ENCODE results near the gene HTR2A.

- no peak for TF ChIP-seq CTCF (IDR thresholded peaks at IDR 0.05)
- TF ChIP-seq POLR2A (IDR thresholded peaks at IDR 0.05) = no peak
Observed at GRCh38 chr13:46926916-46927590, 30.2 kb upstream of the HTR2A start.

Data from testis (tissue), 2 donors.